Renal pelvis (tissue), 4 donors: ENCODE data around the gene STUB1. TPM values are rescaled to one million over a fixed set of nuclear protein-coding genes. Genes with fewer than 3 reads are reported as not detected.

ENCODE experiments used
- DNase-seq: peaks from one replicate; pipeline ENCODE4 v3.0.0-alpha.2; 2013
- polyA plus RNA-seq, 3 donors: library from polyadenylated mRNA; unstranded; fragments of 120-200 nt; gene quantifications; one replicate each; pipeline ENCODE4 v1.2.1, GENCODE V29; 2013; ENCODE audit not compliant: insufficient read length in 3 of 3

Gene STUB1
- polyA plus RNA-seq, 3 donors: 109 to 133 (median 128) TPM

DNA sequence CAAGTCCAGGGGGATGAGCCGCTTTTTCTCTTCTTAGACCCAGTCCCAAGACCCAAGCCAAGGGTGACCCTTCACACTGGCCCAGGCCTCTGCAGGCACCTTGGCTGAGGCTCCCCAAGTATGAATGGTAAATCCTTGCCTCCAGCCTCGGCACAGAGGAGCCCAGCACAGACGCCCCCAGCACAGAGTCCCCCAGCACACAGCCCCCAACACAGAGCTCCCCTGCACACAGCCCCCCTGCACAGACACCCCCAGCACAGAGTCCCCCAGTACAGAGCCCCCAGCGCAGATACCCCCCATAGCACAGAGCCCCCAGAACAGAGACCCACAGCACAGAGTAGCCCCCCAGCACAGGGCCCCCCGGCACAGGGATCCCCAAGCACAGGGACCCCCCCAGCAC, 39.6 kb upstream of the STUB1 start:
- no peak for DNase-seq

DNA sequence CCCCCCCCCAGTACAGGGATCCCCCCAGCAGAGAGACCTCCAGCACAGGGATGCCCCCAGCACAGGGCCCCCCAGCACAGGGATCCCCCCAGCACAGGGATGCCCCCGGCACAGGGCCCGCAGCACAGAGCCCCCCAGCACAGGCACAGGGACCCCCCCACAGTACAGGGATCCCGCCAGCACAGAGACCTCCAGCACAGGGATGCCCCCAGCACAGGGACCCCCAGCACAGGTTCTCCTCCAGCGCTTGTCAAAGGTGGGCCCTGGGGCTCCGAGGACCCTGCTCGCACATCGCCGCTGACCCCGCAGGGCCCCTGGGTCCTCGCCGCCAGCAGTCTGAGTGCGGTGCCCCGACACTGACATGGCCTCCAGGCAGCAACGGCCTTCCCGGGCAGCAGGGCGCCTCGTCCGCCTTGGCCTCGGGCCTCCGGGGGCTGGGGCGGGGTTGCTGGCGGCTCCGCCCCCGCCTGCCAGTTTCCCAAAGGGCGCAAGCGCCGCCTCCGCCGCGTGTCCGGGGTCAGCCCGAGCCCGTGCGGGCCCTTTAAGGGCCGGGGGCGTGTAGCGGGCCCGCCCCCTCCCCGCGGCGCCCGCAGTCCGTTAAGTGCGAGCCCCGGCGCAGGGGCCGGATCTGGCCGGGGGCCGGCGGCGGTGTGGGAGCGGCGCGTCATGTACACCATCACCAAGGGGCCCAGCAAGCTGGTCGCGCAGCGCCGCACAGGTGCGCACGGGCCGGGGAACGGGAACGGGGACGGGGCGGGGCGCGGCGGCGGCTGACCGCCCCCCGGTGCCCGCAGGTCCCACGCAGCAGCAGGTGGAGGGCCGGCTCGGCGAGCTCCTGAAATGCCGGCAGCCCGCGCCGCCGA, 38.7 kb upstream of the STUB1 start, which contains the start of gene MCRIP2:
Gene MCRIP2 (plus strand): TSS at position 503 of the 863 bp plus-strand sequence. CDS start 164 bp downstream, at position 667.
- no peak for DNase-seq

DNA sequence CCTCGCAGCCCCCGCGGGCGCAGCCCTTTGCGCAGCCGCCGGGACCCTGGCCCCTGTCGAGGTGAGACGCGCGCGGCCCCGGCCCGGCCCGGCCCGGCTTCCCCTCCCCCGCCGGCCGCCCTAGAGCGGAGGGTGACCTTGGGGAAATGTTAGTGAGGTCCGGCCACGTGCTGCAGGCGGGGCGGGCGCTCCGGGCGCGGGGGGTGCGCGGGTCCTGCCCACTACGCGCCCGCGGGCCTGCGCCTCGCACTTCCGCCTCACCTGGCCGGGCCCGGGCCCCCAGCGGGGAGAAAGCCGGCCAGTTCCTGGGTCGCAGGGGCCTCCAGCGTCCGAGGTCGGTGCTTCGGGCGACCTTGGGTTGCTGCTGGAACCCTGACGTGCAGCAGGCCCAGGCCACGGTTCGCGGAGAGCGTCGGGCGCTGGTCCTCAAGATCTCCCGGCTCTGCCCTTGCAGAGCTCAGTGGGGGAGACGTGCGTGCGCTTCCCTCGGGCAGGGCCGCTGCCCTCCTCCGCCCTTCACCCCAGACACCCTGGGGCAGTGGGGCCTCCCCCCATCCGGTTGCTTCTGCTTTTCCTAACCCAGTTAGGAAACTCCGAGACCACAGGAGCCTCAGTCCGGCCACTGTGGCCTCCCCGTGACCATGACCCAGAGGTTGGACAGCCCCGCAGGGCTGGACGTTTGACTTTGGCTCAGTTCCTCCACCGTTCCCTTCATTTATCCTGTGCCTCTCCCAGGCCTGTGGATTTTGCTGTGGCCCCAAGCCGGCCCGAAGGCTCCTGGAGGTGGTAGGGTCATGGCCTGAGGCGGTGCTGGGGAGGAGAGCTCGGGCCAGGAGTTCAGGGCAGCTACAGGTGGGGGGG, 37.8 kb upstream of the STUB1 start:
- DNase-seq: no peak

DNA sequence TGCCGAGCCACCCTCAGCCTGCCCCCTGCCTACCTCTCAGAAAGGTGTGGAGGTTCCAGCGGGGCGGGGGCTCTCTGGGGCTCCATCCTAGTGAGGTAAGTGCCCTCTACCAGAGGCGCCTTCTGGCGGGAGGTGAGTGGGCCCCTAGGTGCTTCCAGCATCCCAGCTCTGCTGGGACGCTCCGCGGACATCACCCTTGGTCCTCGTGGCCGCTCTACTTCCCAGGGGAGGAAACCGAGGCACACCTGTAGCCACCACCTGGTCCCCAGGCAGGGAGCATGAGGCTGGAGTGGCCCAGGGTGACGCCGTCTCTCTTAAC, 37.2 kb upstream of the STUB1 start:
- DNase-seq: no peak

DNA sequence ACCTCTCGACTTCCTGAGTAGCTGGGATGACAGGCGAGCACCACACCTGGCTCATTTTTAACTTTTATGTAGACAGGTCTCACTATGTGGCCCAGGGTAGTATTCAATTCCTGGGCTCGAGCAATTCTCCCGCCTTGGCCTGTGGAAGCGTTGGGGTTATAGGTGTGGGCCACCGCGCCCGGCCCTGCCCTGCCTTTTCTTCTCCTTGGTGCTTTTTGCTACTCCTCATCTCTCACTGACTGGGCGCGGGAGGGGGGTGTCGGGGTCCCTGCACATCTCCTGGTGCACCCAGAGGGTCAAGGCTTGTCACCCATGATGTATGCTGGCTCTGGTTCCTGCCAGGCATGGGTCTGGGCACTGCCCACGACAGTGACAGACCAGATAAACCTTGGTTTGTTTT, 35.7 kb upstream of the STUB1 start:
- DNase-seq: no peak

DNA sequence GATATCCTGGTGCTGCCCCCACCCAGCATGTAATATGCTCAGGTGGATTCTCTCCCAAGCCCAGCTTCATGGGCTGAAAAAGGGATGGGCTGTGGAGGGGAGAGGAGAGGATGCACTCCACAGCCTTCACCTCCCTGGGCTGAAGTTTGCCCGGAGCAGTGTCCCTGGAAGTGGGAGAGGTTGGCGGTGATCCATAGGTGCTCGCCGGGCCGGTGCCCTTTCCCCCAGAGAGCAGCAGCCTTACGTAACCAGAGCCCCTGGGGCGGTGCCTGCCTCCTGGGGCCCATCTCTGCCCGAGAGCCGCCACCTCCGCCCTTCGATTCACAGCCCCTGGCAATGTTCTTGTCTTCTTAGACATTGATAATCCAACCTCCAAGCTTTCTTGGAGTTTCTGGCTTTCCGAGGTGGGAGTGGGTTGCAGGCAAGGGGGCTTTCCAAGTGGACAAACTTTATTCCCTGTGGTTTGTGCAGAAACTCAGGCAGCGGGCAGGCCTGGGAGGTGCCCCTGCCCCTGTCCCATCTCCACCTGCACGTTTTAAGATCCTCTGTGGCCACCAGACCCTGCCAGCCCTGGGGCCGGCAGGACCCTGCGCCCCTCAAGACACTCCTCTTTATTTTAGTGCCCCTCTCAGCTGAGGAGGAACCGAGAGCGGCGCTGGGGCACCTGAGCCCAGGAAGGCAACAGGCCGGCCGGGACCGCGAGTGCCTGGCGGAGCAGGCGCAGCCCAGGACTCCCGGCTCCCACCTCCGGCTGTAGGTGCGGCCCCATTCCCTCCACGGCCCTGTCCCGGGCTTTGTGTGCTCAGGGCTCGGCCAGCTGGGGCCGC, 34.1 kb upstream of the STUB1 start:
- no peak for DNase-seq

DNA sequence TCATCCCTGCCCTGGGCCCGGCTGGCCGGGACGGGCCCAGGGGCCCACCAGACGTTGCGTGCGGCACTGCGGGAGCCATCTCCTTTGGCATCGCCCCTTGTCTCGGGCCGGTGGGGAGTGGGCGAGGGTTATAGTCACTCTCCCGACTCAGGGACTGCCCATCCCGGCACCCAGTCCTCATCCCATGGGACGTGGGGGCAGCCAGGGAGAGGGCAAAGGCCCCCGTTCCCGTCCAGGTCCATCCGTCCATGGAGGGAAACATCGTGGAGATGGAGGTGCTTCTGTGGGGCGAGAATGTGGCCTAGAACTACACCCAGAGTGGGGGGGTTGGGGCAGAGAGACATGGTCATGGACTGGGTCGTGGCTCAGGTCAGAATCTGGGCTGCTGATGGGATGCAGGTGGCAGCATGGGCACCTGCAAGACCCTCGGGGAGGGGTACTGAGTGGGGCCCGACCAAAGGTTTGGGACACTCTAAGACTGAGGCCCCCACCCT, 33.5 kb upstream of the STUB1 start:
- no peak for DNase-seq

DNA sequence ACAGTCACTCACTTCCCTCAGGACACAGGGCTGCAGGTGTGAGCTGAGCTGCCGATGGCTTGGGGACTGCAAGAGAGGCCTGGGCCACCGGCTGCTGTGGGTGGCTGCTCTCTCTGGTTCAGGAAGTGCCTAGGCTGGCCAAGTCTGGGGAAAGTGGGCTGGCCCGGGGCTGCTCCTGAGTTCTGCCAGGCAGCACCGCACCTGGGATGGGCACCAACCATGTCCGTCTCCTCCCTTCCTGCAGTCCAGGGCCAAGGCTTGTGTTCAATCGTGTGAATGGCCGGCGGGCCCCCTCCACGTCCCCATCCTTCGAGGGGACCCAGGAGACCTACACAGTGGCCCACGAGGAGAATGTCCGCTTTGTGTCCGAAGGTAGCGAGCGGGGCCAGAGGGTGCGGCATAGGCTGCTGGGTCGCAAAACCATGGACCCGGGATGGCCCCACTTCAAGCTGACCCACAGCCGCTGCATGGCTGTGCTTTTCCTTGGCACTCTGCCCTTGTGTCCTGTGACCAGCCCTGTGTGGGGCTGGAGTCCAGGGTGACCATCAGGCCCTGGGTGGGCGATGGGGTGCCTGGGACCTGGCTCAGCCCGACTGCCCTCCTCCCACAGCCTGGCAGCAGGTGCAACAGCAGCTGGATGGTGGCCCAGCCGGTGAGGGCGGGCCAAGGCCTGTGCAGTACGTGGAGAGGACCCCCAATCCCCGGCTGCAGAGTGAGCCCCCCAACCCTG, 32.9 kb upstream of the STUB1 start:
- no peak for DNase-seq

DNA sequence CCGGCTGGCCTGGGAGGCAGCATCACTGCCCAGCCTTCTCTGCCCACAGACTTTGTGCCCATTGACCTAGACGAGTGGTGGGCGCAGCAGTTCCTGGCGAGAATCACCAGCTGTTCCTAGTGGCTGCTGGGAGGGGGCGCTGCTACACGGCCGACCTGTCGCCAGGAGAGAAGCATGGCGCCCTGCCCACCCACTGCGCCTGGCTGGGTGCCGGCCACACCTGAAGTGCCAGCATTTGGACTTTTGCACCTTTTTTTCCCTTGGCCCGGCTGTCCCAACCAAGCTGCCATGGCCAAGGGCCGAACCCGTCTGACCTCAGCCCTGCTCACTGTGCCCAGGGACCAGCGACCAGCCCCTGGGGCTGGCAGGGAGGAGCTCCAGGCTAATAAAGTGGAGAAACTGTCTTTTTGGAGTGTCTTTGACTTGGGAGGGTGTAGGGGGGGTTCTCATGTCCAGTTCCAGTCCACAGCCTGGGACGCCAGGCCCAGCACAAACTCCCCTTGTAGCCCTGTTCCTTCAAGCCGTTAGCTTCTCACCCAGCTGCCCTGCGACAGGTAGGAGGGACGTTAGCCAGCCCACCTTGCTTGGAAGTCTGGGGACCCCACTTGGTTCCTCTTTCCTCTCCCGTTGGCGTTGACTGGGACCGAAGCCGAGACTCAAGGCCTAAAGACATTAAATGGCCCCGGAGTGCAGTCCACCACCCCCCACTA, 32.0 kb upstream of the STUB1 start:
- DNase-seq: no peak

DNA sequence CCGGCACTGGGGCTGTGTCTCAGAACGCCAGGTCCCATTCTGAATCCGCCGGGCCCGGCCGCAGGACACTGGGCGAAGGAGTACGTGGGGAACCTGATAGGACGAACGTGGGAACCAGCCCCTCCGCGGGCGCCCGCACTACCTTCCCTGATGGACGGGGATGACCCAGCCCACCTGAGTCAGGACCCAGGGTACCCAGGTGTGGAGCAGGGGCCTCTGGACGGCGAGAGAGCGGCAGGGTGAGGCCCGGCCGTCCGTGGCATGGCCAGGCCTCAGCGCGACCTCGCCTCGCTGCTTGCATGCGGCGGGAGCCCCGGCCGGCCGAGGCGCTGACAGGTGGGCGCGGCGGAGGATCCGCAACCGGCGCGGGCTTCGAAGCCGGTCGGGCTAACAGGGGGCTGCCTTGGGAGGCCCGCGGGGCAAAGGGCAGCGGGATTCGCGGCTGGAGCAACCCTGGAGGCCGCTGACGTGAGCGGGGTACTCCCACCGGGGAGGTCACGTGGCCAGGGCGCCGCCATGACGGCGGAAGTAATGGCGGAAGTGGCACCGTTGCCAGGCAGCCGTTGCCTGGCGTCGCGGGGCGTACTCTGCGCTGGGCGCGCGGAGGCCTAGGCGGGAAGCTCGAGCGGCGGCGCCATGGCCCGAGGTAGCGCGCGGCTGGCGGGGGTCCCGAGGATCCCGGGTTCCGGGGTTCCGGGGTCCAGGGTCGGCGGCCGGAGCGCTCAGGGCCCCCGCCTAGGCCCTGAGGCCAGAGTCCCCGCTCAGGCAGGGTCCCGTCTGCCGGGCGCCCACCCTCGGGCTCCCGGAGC, 31.2 kb upstream of the STUB1 start, which contains the start of gene WDR90:
Gene WDR90 (plus strand): TSS at position 585 of the 809 bp plus-strand sequence. CDS start 52 bp downstream, at position 637.
- DNase-seq: peak; percentile 88

DNA sequence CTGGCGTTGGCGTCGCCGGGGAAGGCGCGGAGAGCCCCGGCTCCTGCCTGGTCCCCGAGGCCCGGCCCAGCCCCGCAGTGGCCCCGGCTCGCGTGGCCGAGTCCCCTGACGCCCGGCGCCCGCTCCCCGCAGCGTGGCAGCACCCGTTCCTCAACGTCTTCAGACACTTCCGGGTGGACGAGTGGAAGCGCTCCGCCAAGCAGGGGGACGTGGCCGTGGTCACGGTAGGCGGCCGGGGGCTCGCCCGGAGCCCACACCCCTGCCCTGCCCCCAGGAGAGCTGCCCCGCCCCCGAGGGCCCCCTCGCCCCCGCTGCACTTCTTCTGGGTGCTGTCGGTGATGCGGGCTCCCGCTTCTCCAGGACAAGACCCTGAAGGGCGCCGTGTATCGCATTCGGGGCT, 30.6 kb upstream of the STUB1 start:
- DNase-seq: no peak

DNA sequence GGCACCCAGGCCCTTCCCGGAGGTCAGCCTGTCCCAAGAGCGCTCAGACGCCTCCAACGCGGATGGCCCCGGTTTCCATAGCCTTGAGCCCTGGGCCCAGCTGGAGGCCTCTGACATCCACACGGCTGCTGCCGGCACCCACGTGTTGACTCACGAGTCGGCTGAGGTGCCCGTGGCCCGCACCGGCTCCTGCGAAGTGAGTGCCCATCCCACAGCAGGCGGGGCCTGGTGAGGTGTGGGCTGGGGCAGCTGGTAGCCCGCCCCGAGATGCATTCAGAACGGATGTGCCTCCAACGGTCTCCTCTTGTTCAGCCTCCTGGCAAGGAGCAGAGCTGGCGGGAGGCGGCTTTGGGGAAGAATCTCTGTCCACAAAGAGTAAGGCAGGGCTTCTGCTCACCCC, 28.4 kb upstream of the STUB1 start:
- no peak for DNase-seq

DNA sequence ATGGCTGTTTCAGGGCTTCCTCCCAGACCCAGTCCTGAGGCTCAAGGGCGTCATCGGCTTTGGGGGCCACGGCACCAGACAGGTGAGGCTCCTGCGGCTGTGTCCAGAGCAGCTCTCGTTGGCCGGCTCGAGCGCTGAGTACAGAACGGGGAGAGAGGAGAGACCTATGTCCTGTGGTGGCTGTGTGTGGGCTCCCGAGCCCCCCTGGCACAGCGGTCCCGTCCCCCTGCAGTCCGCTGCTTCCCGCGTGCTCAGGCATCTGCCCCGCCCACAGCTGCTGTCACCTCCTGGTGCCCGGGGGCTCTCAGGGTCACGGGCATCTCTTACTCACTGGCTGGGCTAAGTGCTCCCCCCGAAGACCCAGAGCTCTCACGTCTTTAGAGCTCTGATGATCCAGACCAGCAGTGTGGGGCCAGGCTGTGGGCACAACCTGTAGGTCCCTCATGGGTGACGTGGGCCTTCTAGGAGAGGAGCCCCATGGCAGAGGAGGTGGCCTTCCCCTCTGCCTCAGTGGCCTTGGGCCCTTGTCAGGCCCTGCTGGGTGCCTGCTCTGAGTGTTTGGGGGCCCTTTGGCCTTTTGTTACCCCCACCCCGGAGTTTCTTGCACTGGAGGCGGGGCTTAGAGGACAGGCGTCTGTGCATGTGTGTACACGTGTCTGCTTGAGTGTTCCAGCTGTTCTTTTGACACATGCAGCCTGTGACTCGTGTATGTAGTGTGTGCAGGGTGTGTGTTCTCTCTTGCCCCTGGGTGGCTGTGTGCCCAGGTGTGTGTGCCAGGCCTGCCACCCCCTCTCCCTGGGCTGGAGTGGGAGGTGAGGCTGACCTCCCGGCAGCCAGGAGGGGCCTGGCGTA, 27.5 kb upstream of the STUB1 start:
- no peak for DNase-seq

DNA sequence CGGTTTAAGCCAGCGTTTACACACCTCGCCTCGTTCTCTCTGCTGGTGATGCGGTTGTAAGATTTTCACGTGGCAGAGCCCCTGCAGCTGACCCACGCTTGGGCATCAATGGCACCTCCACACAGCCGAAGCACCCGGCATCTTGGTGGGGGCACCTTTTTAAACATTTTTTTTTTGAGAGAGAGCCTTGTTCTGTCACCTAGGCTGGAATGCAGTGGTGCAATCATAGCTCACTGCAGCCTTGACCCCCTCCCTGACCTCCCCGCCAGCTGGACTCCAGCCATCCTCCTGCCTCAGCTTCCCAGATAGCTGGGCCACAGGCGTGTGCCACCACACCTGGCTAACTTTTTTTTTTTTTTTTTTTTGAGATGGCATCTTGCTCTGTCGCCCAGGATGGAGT, 26.2 kb upstream of the STUB1 start:
- no peak for DNase-seq

DNA sequence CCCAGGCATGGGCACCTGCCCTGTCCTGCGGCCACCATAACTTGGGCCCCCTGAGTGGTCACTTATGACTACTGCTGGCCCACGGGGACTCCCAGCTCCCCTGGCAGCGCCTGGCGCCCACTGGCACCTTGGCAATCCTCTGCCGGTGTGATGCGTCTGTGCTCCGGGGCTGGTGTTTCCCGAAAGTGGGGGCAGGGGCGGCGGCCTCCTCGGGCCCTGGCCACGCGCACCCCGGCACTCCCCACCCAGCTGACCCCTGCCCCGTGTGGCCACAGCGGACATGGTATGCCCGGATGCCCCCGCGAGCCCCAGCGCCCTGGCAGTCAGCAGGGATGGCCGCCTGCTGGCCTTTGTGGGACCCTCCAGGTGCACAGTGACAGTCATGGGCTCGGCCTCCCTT, 22.7 kb upstream of the STUB1 start:
- DNase-seq: no peak

DNA sequence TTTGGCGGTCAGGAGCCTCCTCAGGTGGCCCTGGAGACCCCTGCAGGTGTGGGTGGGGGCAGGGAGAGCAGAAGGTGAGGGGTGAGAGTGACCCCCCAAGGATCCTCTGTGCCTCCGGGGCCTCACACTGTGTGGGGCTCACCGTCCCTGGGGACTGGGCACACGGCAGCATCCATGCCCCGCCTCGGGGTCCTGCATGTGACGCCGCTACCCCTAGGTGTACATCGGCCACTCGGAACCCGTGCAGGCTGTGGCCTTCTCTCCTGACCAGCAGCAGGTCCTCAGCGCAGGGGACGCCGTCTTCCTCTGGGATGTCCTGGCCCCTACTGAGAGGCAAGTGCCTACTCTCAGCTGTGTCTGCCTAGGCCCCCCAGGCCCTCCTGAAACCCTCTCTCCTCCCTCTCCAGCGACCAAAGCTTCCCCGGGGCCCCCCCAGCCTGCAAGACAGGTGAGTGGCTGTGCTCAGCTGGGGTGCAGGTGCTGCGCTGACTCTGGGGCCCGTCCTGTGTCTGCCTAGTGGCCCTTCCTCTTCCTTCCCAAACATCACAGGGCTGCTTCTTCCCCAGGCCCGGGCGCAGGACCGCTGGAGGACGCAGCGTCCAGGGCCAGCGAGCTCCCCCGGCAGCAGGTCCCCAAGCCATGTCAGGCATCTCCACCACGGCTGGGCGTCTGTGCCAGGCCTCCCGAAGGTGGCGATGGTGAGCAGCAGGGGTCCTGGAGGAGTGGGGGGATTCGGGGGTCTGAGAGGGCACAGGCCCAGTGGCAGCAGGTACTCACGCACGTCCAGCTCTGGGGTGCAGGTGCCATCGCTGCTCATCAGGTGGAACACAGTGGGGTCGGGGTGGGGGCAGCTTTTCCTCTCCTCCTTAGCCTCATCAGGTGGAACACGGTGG, 21.3 kb upstream of the STUB1 start:
- no peak for DNase-seq

DNA sequence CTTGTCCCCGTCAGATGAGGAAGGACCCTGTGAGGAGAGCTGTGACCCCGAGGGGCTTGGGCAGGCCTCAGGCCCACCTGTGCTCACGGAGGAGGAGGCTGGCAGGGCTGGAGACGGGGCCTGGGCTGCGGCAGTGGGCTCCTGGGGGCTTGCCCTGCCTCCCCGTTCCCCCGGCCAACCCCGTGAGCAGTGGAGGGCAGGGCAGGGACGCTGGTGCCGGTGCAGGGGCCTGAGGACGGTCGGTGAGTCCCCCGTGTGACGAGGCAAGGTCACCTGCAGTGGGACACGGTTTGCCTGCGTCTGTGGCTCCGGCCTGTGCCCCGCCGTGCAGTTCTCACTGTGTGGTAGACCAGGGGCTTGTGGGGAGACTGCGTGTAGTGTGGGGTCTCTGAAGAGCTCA, 20.6 kb upstream of the STUB1 start:
- no peak for DNase-seq

DNA sequence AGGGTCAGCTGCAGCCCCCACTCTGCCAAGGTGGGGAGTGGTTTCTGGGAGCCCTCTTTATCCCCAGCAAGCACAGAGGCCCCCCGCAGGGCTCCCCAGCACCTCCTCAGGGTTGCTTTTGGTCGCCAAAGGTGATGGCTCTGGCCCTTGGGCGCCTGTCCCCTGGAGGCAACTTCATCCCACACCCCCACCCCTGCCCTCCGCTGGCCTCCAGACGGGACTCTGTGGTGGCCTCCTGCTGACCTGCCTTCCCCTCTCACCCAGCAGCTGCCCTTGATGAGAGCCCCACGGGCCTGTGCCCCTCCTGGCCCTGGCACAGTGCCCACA, 20.1 kb upstream of the STUB1 start:
- no peak for DNase-seq
